ENCODE data around the gene RPTOR.

- TF ChIP-seq, protein P1, sequence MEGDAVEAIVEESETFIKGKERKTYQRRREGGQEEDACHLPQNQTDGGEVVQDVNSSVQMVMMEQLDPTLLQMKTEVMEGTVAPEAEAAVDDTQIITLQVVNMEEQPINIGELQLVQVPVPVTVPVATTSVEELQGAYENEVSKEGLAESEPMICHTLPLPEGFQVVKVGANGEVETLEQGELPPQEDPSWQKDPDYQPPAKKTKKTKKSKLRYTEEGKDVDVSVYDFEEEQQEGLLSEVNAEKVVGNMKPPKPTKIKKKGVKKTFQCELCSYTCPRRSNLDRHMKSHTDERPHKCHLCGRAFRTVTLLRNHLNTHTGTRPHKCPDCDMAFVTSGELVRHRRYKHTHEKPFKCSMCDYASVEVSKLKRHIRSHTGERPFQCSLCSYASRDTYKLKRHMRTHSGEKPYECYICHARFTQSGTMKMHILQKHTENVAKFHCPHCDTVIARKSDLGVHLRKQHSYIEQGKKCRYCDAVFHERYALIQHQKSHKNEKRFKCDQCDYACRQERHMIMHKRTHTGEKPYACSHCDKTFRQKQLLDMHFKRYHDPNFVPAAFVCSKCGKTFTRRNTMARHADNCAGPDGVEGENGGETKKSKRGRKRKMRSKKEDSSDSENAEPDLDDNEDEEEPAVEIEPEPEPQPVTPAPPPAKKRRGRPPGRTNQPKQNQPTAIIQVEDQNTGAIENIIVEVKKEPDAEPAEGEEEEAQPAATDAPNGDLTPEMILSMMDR (optimal IDR thresholded peaks at IDR 0.05 in 1 of 3, IDR thresholded peaks at IDR 0.05 in 1 of 3, conservative IDR thresholded peaks at IDR 0.05 in 1 of 3; ENCODE audit: extremely low read depth in 1 of 3, insufficient read depth in 2 of 3, low read length in 3 of 3) = no peak
- no peak for TF ChIP-seq EZH2 (IDR thresholded peaks at IDR 0.05; ENCODE audit: low read length)
Observed at GRCh38 chr17:80564545-80564944, 19.9 kb downstream of the RPTOR start.

Data from keratinocyte (primary cell).